ENCODE results near the gene TBXAS1. TPM values are rescaled to one million over a fixed set of nuclear protein-coding genes. Genes with fewer than 3 reads are reported as not detected.

TBXAS1 gene
- total RNA-seq, 1 donor from 2014 or later: 1.3 TPM

GRCh38 chr7:140062118-140062527 lies 233.1 kb downstream of the TBXAS1 start:
- Mint-ChIP-seq H3K27me3 (ENCODE audit: unreplicated experiment) (peaks cover 12% of the 10 kb centered on the region), H3K9me3 (ENCODE audit: unreplicated experiment) (no peaks in the 10 kb centered on the region), H3K36me3 (ENCODE audit: low read depth, unreplicated experiment) (peaks cover 11% of the 10 kb centered on the region), H3K4me3 (ENCODE audit: unreplicated experiment) (peak overlapping the region; percentile 82), H3K4me1 (ENCODE audit: unreplicated experiment) (peaks cover 17% of the 10 kb centered on the region), H3K27ac (ENCODE audit: unreplicated experiment) (no peak overlapping the region)
- TF ChIP-seq, protein P1, sequence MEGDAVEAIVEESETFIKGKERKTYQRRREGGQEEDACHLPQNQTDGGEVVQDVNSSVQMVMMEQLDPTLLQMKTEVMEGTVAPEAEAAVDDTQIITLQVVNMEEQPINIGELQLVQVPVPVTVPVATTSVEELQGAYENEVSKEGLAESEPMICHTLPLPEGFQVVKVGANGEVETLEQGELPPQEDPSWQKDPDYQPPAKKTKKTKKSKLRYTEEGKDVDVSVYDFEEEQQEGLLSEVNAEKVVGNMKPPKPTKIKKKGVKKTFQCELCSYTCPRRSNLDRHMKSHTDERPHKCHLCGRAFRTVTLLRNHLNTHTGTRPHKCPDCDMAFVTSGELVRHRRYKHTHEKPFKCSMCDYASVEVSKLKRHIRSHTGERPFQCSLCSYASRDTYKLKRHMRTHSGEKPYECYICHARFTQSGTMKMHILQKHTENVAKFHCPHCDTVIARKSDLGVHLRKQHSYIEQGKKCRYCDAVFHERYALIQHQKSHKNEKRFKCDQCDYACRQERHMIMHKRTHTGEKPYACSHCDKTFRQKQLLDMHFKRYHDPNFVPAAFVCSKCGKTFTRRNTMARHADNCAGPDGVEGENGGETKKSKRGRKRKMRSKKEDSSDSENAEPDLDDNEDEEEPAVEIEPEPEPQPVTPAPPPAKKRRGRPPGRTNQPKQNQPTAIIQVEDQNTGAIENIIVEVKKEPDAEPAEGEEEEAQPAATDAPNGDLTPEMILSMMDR (IDR thresholded peaks at IDR 0.05; ENCODE audit: unreplicated experiment): no peak
- no peak for DNase-seq (ENCODE audit: low spot score)

GRCh38 chr7:140062528-140063299 lies 233.7 kb downstream of the TBXAS1 start, which contains the start of gene PARP12:
TSS of gene PARP12 (minus strand) at chr7:140062951. CDS start at chr7:140062847, 104 bp downstream.
- peaks cover 6% of the 10 kb centered on the region for H3K36me3 Mint-ChIP-seq (ENCODE audit: low read depth, unreplicated experiment)
- peak within 1 kb of the TSS; percentile 83 for H3K4me3 Mint-ChIP-seq (ENCODE audit: unreplicated experiment)
- DNase-seq (ENCODE audit: low spot score): peak; percentile 69
- TF ChIP-seq, protein P1 (IDR thresholded peaks at IDR 0.05; ENCODE audit: unreplicated experiment): no peak
- peak within 1 kb of the TSS; percentile 27 for H3K27ac Mint-ChIP-seq (ENCODE audit: unreplicated experiment)
- H3K9me3 Mint-ChIP-seq (ENCODE audit: unreplicated experiment): no peaks in the 10 kb centered on the region
- peaks cover 17% of the 10 kb centered on the region for H3K4me1 Mint-ChIP-seq (ENCODE audit: unreplicated experiment)
- H3K27me3 Mint-ChIP-seq (ENCODE audit: unreplicated experiment): peaks cover 12% of the 10 kb centered on the region

DNA sequence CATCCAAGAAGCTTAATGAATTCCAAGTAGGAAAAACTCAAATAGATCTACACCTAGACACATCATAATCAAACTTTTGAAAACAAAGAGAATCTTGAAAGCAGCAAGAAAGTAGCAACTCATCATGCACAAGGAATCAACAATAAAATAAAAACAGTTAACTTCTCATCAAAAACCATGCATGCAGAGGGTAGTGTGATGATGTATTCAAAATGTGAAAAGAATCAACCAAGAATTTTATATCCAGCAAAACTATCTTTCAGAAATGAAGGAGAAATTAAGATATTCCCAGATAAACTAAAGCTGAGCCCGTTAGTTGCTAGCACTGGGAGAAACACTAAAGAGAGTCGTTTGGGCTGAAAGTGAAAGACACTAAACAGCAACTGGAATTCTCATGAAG lies 238.0 kb downstream of the TBXAS1 start:
- H3K36me3 Mint-ChIP-seq (ENCODE audit: low read depth, unreplicated experiment): no peaks in the 10 kb centered on the region
- TF ChIP-seq, protein P1 (IDR thresholded peaks at IDR 0.05; ENCODE audit: unreplicated experiment): no peak
- H3K9me3 Mint-ChIP-seq (ENCODE audit: unreplicated experiment): no peaks in the 10 kb centered on the region
- no peaks in the 10 kb centered on the region for H3K4me1 Mint-ChIP-seq (ENCODE audit: unreplicated experiment)
- peaks cover 2% of the 10 kb centered on the region for H3K27me3 Mint-ChIP-seq (ENCODE audit: unreplicated experiment)
- no peak overlapping the region for H3K27ac Mint-ChIP-seq (ENCODE audit: unreplicated experiment)
- no peak overlapping the region for H3K4me3 Mint-ChIP-seq (ENCODE audit: unreplicated experiment)
- no peak for DNase-seq (ENCODE audit: low spot score)

DNA sequence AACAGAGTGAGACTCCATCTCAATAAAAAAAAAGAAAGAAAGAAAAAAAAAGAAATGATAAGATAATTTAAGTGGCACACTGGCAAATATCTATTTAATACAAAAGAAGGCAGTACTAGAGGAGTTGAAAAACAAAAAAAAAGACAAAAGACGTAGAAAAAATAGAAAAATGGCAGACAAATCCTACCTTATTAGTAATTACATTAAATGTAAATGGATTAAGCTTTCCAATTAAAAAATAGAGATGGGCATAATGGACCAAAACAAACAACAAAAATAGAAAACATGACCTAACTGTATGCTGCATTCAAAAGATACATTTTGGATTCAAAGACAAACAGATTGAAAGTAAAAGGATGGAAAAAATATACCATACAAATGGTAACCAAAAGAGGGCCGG lies 239.0 kb downstream of the TBXAS1 start:
- Mint-ChIP-seq H3K4me3 (ENCODE audit: unreplicated experiment) (no peak overlapping the region), H3K4me1 (ENCODE audit: unreplicated experiment) (no peaks in the 10 kb centered on the region), H3K27me3 (ENCODE audit: unreplicated experiment) (peaks cover 2% of the 10 kb centered on the region), H3K36me3 (ENCODE audit: low read depth, unreplicated experiment) (no peaks in the 10 kb centered on the region), H3K27ac (ENCODE audit: unreplicated experiment) (no peak overlapping the region), H3K9me3 (ENCODE audit: unreplicated experiment) (no peaks in the 10 kb centered on the region)
- no peak for DNase-seq (ENCODE audit: low spot score)
- TF ChIP-seq, protein P1 (IDR thresholded peaks at IDR 0.05; ENCODE audit: unreplicated experiment): no peak

- Mint-ChIP-seq H3K4me1 (ENCODE audit: unreplicated experiment) (no peaks in the 10 kb centered on the region), H3K4me3 (ENCODE audit: unreplicated experiment) (no peak overlapping the region), H3K27me3 (ENCODE audit: unreplicated experiment) (no peaks in the 10 kb centered on the region), H3K27ac (ENCODE audit: unreplicated experiment) (no peak overlapping the region), H3K9me3 (ENCODE audit: unreplicated experiment) (no peaks in the 10 kb centered on the region), H3K36me3 (ENCODE audit: low read depth, unreplicated experiment) (no peaks in the 10 kb centered on the region)
- TF ChIP-seq, protein P1 (IDR thresholded peaks at IDR 0.05; ENCODE audit: unreplicated experiment): no peak
- no peak for DNase-seq (ENCODE audit: low spot score)
These were observed 240.4 kb downstream of the TBXAS1 start for GRCh38 chr7:140069298-140069949.
